ENCODE measurements around the gene AKAP17A. TPM values are rescaled to one million over a fixed set of nuclear protein-coding genes. Genes with fewer than 3 reads are reported as not detected.

AKAP17A gene
- total and polyA plus RNA-seq, 9 of the 15 experiments (the other 6 are each of a cell fraction or from before 2014, with no cell fraction given), result 1.2 to 29.5 (median 8.2) TPM

DNA sequence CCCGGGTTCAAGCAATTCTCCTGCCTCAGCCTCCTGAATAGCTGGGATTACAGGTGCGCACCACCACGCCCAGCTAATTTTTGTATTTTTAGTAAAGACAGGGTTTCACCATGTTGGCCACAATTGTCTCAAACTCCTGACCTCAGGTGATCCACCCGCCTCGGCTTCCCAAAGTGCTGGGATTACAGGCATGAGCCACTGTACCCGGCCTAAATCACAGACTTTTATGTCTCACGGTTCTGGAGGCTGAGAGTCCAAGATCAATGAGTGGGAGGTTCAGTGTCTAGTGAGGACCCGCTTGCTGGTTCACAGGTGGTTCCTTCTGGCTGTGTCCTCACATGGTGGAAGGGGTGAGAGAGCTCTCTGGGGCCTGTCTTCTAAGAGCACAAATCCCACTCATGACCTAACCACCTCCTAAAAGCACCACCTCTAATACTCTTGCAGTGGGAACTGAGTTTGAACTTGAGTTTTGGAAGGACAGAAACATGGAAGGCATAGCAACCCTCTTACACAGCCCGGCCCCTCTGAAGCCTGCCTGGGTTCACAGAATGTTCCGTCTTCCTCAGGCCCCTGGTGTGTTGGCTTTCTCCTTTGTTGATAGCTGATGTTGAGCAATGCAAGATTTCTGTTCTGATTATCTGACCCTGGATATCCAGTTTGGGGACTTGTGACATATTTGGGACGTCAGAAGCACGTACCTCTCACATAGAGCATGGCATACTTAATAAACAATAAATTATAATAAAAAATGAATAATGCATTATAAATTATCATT lies 1.9 kb upstream of the AKAP17A start:
- Histone ChIP-seq H4K20me1 (replicated peaks; ENCODE audit: control insufficient read depth, insufficient read depth, low read length) (peaks cover 15% of the 10 kb centered on the region), H3K4me3 (no peak overlapping the region), H3K27me3 (ENCODE audit: control insufficient read depth in 2 of 2, insufficient read depth in 2 of 2, low read length in 2 of 2) (no peaks in the 10 kb centered on the region), H3K9ac (ENCODE audit: insufficient read depth in 1 of 2, low read depth in 2 of 2, low read length in 2 of 2) (no peak overlapping the region), H3K4me2 (ENCODE audit: insufficient read depth, low read length) (no peak overlapping the region), H3K9me1 (ENCODE audit: control insufficient read depth, insufficient read depth, low read length) (no peaks in the 10 kb centered on the region), H3K79me2 (ENCODE audit: control insufficient read depth, insufficient read depth, low read length) (peaks cover 29% of the 10 kb centered on the region), H2AFZ (ENCODE audit: low read depth, low read length) (no peak overlapping the region), H3K27ac (ENCODE audit: extremely low read depth, low read depth, low read length) (no peak overlapping the region), H3K4me1 (replicated peaks in 1 of 2; ENCODE audit: control insufficient read depth in 2 of 2, insufficient read depth in 2 of 2, low read length in 2 of 2) (peaks cover 0 to 24% of the 10 kb centered on the region in 2 experiments; a peak in 2 of 5 replicates), H3K36me3 (ENCODE audit: control insufficient read depth, insufficient read depth, low read length) (peaks cover 16% of the 10 kb centered on the region; the same call in 2 of the 3 replicates), H3K9me3 (replicated peaks; ENCODE audit: control insufficient read depth, insufficient read depth, low read depth, low read length) (no peaks in the 10 kb centered on the region)
- CTCF ChIA-PET (ENCODE audit: low intra/inter-chr PET ratio), result no interaction called here
- TF ChIP-seq CEBPB (tag; IDR thresholded peaks at IDR 0.05), result peak; percentile 15; the same call in 1 of the 2 replicates
- no peak for TF ChIP-seq CEBPG (CRISPR knock-in tag; IDR thresholded peaks at IDR 0.05)
- TF ChIP-seq CEBPG (tag; conservative IDR thresholded peaks at IDR 0.05 in 1 of 2, IDR thresholded peaks at IDR 0.05 in 1 of 2), result 0 out of 4 replicates have a peak, but pooled peaks of 1 of the 2 experiments have one; percentile 11
- TF ChIP-seq, protein P1, sequence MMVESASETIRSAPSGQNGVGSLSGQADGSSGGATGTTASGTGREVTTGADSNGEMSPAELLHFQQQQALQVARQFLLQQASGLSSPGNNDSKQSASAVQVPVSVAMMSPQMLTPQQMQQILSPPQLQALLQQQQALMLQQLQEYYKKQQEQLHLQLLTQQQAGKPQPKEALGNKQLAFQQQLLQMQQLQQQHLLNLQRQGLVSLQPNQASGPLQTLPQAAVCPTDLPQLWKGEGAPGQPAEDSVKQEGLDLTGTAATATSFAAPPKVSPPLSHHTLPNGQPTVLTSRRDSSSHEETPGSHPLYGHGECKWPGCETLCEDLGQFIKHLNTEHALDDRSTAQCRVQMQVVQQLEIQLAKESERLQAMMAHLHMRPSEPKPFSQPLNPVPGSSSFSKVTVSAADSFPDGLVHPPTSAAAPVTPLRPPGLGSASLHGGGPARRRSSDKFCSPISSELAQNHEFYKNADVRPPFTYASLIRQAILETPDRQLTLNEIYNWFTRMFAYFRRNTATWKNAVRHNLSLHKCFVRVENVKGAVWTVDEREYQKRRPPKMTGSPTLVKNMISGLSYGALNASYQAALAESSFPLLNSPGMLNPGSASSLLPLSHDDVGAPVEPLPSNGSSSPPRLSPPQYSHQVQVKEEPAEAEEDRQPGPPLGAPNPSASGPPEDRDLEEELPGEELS (CRISPR knock-in tag; IDR thresholded peaks at IDR 0.05; ENCODE audit: borderline replicate concordance), result no peak
- no peak for FAIRE-seq
- POLR2A ChIA-PET, result no interaction called here
- ATAC-seq, result no peak
- DNase-seq (ENCODE audit: extremely low read depth in 1 of 4, low spot score in 3 of 4), result no peak
- WGBS (ENCODE audit: insufficient coverage, low coverage, missing lambda C conversion rate), result 46% methylated on average over 6 of the region's 12 CpGs
- no TSS peak for BruUV-seq (replicated peaks)
- in situ Hi-C loops (cut with MboI) (no loop called here), intact Hi-C loops (cut with micrococcal nuclease) (no loop called here)
